ENCODE measurements around the gene TMED10. TPM values are rescaled to one million over a fixed set of nuclear protein-coding genes. Genes with fewer than 3 reads are reported as not detected.

The TMED10 gene
- total RNA-seq, 1 donor from 2014 or later = 186 TPM

DNA sequence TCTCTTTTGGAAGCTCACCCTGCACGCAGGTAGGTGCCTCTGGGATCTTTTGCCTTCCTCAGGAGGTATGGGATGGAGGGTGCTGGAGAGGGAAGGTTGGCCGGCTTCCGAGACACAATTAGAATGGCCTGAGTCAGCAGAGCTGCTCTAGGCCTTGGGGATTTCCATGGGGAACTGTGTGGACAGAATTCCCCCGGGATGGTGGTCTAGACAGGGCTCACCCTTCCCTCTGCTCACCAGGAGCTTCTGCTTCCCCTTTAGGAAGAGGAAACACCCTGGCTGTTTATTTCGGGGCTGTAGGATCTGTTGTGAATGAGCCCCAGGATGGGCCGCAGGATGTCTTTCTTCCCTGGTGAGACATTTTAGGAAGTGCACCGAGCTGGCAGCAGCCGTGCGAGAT is 43.7 kb upstream of the TMED10 start:
- TF ChIP-seq, protein P1, sequence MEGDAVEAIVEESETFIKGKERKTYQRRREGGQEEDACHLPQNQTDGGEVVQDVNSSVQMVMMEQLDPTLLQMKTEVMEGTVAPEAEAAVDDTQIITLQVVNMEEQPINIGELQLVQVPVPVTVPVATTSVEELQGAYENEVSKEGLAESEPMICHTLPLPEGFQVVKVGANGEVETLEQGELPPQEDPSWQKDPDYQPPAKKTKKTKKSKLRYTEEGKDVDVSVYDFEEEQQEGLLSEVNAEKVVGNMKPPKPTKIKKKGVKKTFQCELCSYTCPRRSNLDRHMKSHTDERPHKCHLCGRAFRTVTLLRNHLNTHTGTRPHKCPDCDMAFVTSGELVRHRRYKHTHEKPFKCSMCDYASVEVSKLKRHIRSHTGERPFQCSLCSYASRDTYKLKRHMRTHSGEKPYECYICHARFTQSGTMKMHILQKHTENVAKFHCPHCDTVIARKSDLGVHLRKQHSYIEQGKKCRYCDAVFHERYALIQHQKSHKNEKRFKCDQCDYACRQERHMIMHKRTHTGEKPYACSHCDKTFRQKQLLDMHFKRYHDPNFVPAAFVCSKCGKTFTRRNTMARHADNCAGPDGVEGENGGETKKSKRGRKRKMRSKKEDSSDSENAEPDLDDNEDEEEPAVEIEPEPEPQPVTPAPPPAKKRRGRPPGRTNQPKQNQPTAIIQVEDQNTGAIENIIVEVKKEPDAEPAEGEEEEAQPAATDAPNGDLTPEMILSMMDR (conservative IDR thresholded peaks at IDR 0.05) = no peak
- Mint-ChIP-seq H3K27me3 (ENCODE audit: low read depth) (no peaks in the 10 kb centered on the region), H3K36me3 (ENCODE audit: low read depth) (no peaks in the 10 kb centered on the region), H3K9me3 (no peaks in the 10 kb centered on the region), H3K4me3 (no peak overlapping the region), H3K4me1 (peaks cover 13% of the 10 kb centered on the region), H3K27ac (ENCODE audit: unreplicated experiment) (no peak overlapping the region)
- no peak for DNase-seq (ENCODE audit: low read depth, low spot score)

DNA sequence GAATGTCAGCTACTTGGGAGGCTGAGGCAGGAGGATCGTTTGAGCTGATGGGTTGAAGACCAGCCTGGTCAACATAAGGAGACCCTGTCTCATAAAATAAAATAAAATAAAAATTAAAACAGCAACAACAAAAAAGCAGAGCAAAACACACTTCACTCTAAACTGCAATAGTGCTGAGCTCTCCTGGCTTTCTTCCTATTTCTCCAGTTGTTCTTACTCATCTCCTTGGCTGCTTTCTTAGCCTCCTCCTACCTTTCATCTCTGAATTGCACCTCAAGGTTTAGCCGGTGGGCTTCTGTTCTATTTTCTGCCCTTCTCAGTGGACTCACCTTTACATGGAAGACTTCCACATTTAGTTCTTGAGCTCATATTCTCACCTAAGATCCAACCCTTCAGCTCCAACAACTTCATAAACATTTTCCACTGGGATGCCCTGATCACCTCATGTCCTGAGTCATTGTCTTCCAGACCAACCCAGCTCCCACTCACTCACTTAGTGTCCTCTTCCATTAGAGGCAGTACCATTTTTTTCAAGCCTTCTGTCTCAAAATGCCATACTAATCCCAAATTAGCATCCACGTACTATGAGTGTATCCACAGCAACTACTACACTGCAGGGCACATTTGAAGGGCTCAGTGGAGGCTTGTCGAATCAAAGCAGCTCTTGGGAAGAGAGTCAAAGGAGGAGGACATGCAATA is 41.2 kb upstream of the TMED10 start:
- DNase-seq (ENCODE audit: low read depth, low spot score) = no peak
- no peak overlapping the region for H3K27ac Mint-ChIP-seq (ENCODE audit: unreplicated experiment)
- no peak overlapping the region for H3K4me3 Mint-ChIP-seq
- no peaks in the 10 kb centered on the region for H3K27me3 Mint-ChIP-seq (ENCODE audit: low read depth)
- TF ChIP-seq, protein P1 (conservative IDR thresholded peaks at IDR 0.05) = no peak
- H3K9me3 Mint-ChIP-seq = no peaks in the 10 kb centered on the region
- no peaks in the 10 kb centered on the region for H3K36me3 Mint-ChIP-seq (ENCODE audit: low read depth)
- peaks cover 3% of the 10 kb centered on the region for H3K4me1 Mint-ChIP-seq

DNA sequence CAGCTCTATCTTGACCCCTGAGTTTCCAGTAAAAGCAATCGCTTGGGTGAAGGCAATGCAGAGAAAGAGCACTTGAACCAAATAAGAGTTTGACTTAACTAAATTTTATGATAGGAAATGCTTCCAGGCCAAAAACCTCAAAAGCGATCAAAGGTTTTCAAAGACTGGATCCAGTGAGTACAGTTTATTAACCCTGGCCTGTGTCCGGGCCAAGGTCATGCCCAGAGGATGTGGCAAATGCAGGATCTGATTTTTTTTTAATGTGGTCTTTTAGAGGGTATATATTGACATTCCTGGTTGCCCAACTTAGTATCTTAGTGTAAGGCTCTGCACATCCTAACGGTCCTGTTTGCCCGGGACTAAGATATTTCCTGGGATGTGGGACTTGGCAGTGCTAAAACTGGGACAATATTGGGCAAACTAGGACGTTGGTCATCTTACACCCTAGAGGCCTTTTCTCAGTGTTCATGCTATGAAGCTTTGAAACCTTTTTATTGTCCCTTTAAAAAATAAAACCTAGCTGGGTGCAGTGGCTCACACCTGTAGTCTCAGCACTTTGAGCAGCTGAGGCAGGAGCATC is 40.1 kb upstream of the TMED10 start:
- no peak overlapping the region for H3K4me3 Mint-ChIP-seq
- no peak overlapping the region for H3K27ac Mint-ChIP-seq (ENCODE audit: unreplicated experiment)
- no peaks in the 10 kb centered on the region for H3K4me1 Mint-ChIP-seq
- H3K36me3 Mint-ChIP-seq (ENCODE audit: low read depth) = no peaks in the 10 kb centered on the region
- DNase-seq (ENCODE audit: low read depth, low spot score) = no peak
- no peaks in the 10 kb centered on the region for H3K27me3 Mint-ChIP-seq (ENCODE audit: low read depth)
- H3K9me3 Mint-ChIP-seq = no peaks in the 10 kb centered on the region
- TF ChIP-seq, protein P1 (conservative IDR thresholded peaks at IDR 0.05) = no peak

DNA sequence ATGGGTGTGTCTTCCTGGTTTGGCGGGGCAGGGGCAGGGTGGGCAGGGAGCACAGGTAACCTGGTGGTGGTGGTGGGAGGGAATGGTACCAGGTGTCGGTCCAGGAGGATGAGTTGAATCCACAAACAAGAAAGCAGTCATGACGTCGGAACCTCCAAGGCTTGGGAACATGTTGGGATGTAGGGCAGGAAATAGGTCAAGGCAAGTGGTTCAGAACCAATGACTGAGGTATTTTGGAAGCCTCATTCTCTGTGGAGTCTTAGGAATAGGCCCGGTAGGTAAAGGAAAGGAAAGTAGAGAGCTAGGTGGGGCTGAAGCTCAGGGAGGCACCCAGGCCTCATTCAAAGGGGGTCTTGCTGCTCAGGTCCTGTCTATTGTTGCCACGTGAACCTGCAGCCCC is 39.1 kb upstream of the TMED10 start:
- Mint-ChIP-seq H3K27me3 (ENCODE audit: low read depth) (no peaks in the 10 kb centered on the region), H3K4me1 (no peaks in the 10 kb centered on the region), H3K9me3 (no peaks in the 10 kb centered on the region), H3K36me3 (ENCODE audit: low read depth) (no peaks in the 10 kb centered on the region), H3K4me3 (no peak overlapping the region), H3K27ac (ENCODE audit: unreplicated experiment) (no peak overlapping the region)
- no peak for DNase-seq (ENCODE audit: low read depth, low spot score)
- TF ChIP-seq, protein P1 (conservative IDR thresholded peaks at IDR 0.05) = no peak

DNA sequence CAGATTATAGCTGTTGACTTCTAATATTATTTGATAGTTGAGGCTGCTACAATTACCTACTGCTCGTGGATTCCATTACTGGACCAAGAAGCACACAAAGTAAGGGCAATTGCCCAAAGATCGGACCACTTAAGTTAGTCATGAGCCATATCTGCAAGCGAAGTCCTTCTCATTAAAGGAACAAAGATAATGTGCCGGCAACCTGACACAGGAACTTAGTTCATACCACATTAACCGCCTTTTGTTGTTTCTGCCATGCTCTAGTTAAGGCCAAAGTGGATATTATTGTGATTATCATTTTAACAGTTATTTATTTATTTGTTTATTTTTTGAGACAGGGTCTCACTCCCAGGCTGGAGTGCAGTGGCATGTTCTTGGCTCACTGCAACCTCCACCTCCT is 38.1 kb upstream of the TMED10 start:
- H3K4me3 Mint-ChIP-seq = no peak overlapping the region
- no peak for DNase-seq (ENCODE audit: low read depth, low spot score)
- no peaks in the 10 kb centered on the region for H3K36me3 Mint-ChIP-seq (ENCODE audit: low read depth)

More for the DNA sequence above, 38.1 kb upstream of the TMED10 start:
- no peak overlapping the region for H3K27ac Mint-ChIP-seq (ENCODE audit: unreplicated experiment)
- no peaks in the 10 kb centered on the region for H3K9me3 Mint-ChIP-seq
- no peaks in the 10 kb centered on the region for H3K27me3 Mint-ChIP-seq (ENCODE audit: low read depth)
- H3K4me1 Mint-ChIP-seq = no peaks in the 10 kb centered on the region
- TF ChIP-seq, protein P1 (conservative IDR thresholded peaks at IDR 0.05) = no peak

Measured in neural crest cell (in vitro differentiated cells).